Endometrial microvascular endothelial cells (primary cell): ENCODE measurements around the gene CDH13. TPM values are rescaled to one million over a fixed set of nuclear protein-coding genes. Genes with fewer than 3 reads are reported as not detected.

Experiments
- in situ Hi-C: cut with HindIII; loops from 2 replicates; pipeline ENCODE4 v1.10.0; 2017; ENCODE audit warnings: low sequenced_read_pairs, low pct_unique_long_range_greater_than_20kb; ENCODE audit errors: inconsistent ontology term
- total RNA-seq: library from RNA; depleted of rRNA; stranded (reverse); fragments of >200 nt; gene quantifications from one replicate; pipeline ENCODE4 v1.2.3, GENCODE V29; 2015; ENCODE audit errors: inconsistent ontology term

CDH13 gene
- total RNA-seq, 1 donor from 2014 or later: 75.5 TPM

DNA sequence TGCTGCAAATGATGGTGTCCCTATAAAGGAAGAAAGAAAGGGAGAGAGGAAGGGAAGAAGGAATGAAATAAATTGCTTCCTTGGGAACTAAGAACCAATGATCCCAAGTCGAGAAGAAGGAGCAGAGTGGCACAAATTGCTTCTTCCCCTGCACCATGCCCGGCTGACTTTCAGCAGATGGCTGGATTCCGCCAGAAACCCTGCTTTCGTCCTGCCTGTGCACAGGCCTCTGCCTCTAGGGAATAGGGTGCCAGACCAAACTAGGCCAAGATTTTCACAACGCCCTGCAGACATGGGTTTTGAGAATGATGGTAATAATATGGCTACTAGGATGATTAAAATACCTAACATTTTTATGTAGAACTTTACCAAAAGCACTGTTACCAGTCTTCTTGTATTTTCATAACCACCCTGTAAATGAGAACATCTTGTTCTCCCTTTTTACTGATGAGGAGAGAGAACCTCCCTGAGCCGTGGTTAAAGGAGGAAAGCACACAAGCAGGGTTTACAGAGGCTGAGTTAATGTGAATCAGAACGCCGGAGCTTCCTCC, 1058.9 kb downstream of the CDH13 start:
- in situ Hi-C loops: no loop called here

DNA sequence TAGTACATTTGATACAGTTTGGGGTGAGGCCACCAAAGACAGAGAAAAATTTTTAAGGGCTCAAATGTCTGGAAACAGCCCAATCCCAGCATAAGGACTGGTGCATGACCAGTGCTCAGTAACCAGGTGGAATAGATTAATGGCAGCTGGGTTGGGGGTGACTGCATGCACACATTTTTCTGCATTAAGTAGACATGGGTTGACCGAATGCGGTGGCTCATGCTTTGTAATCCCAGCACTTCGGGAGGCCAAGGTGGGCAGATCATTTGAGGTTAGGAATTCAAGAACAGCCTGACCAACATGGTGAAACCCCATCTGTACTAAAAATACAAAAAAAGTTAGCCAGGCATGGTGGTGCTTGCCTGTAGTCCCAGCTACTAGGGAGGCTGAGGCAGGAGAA, 1060.0 kb downstream of the CDH13 start:
- in situ Hi-C loops: no loop called here

- in situ Hi-C loops: no loop called here
Observed at GRCh38 chr16:83689385-83689831, 1062.6 kb downstream of the CDH13 start.

DNA sequence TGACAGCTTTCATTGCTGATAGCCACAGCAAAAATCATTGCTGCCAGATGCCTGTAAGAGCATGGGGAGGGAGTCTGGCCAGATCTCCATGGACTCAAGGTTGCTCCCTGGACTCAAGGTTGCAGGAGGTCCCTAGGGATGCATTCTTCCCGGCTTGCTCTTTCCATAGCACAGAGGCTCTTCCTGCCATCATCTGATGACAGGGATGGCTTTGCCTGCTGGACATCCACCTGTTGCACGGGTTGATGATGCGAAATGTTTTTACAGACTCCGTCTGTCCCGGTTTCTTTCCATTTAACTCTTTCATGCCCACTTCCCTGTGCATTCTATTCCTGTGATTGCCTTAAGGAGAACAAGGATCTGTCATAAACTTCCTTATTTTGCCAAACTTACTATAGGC, 1065.5 kb downstream of the CDH13 start:
- in situ Hi-C loops: no loop called here

DNA sequence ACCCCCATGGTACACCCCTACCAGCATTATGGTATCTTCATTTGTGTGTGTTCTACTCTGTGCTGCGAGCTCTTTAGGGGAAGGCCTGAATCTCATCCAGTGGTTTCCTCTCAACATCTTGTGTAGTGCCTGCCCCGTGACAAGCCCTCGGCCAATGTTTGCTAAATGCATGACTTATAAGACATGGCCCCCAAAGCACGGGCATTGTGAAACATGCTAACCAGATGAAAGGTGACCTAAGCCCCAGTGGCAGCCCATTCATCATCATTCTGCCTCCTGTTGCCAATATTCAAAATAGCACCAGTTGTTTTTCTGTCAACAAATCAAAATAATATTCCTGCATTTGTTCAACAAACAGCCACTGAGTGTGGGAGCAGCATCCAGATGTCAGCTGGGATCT, 1072.2 kb downstream of the CDH13 start:
- in situ Hi-C loops: no loop called here

DNA sequence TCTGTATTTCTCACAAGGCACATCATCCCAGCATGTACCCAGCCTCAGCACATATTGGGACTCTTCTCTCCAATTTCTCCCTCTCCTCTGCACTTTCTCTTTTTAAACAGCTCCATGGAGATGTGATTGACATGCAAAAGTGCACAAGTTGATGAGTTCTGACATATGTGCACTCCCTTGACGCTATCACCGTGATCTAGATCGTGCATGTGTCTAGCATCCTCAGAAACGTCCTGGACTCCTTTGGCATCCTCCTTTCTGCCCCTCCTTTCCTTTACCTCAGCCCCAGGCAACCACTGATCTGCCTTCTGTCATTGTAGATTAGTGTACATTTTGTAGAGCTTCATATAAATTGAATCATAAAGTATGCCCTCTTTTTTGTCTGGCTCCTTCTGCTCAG, 1073.0 kb downstream of the CDH13 start:
- in situ Hi-C loops: no loop called here

DNA sequence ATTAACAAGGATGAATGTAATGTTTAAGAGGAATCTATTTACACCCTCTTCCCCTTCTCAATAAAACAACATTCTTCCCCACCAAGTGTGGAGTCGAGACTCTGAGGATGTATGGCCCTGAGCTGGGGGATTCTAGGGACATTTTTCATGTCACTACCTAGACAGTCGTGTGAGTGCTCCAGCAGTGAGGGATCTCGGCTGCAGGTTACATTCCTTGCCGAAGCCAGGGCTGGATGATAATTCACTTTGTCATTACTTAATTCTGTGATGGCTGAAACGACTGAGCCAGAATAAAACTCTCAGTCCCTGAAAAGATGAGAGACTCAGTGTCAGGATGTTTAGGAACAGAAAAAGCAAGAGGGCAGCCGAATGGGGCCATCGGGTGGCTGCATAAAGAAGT, 1074.1 kb downstream of the CDH13 start:
- in situ Hi-C loops: no loop called here

- in situ Hi-C loops: no loop called here
Observed at GRCh38 chr16:83701494-83701893, 1074.7 kb downstream of the CDH13 start.

GRCh38 chr16:83704656-83705055, 1077.9 kb downstream of the CDH13 start:
- in situ Hi-C loops: no loop called here

- in situ Hi-C loops: no loop called here
Observed at GRCh38 chr16:83705856-83706255, 1079.1 kb downstream of the CDH13 start.

- in situ Hi-C loops: no loop called here
Observed at GRCh38 chr16:83706394-83706793, 1079.6 kb downstream of the CDH13 start.

- in situ Hi-C loops: no loop called here
Observed at GRCh38 chr16:83711069-83711468, 1084.3 kb downstream of the CDH13 start.

DNA sequence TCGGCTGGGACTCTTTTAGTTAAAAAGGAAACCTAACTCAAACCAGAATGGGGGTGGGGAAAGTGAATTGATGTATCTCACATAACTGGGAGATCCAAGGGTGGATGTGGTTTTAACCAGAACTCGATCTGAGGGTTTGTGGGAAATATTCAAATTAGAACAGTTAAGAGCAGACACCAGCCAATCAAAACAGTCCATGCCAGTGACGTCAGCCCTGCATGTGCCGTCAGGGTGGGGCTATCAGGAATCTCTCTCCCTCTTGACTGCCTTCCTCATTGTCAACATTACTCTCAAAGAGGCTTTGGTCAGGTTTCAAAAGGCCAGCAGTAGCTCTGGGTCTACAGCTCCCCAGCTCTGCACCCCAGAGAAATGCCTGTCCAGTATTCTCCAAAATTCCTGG, 1086.8 kb downstream of the CDH13 start:
- in situ Hi-C loops: no loop called here

DNA sequence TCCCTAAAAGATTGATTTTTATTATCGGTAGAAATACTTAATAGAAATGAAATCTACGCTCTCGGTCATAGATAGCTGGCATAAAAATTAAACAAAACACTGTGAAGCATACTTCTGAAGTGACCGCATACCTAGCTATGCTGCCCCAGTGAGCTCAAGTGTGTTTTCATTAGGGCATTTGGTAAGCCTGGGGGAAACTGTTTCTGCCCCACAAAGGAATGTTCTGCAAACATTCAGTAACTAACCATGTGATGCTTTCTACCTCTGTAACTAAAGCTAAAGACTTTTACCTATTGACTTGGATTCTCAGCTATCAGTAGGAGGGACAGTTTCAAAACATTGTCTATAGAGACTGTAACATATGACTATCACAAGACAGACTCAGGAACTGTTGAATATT, 1087.5 kb downstream of the CDH13 start:
- in situ Hi-C loops: no loop called here

GRCh38 chr16:83715217-83715920, 1088.6 kb downstream of the CDH13 start:
- in situ Hi-C loops: no loop called here

DNA sequence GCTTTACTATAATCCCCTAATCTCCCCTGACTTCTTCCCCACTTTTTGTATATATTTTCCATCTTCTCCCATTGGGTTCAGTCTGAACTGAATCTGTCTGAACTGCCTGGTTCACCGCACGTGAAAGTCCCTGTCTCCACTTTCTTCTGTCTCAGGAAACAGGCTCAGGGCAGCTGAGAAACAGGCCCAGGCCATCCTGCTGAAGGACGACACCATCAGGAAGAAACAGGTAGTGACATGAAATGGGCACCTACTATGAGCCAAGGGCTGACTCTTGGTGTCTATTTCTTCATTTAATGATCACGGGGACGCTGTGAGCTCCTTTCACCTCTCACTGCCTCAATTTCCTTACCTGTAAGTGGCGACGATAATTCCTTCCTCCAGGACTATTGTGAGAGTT, 1090.5 kb downstream of the CDH13 start:
- in situ Hi-C loops: no loop called here

GRCh38 chr16:83717814-83718213, 1091.0 kb downstream of the CDH13 start:
- in situ Hi-C loops: no loop called here

DNA sequence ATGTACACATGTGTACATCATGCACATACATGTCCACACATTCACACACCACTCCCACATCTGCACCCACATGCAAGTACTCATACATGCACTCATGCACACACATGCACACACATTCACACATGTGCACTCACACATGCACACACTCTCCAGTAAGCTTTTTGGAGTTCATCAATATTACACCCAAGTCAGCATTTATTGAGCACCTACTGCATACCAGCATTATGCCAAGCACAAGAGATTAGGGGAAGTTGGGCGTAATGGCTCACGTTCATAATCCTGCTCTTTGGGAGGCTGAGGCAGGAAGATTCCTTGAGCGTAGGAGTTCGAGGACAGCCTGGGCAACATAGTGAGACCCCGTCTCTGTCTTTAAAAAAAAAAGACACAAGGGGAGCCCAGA, 1093.4 kb downstream of the CDH13 start:
- in situ Hi-C loops: no loop called here

DNA sequence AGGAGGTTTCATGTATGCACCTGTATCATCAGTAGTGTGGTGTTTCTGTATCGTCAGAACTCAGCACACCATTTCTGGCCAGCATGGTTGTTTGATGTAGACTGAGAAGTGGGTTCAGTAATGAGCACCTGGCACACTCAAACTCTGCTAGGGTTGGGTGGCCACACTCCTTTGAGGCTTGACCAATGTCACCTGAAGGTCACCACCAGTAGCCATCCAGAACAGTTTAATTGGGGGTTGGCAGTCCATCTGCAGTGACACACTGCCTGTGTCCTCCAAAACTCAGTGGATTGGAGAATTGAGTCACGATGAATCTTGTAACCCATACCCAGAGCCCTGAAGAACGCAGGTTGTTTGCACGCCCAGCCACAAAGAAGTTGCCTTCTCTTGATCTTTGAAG, 1094.2 kb downstream of the CDH13 start:
- in situ Hi-C loops: no loop called here

DNA sequence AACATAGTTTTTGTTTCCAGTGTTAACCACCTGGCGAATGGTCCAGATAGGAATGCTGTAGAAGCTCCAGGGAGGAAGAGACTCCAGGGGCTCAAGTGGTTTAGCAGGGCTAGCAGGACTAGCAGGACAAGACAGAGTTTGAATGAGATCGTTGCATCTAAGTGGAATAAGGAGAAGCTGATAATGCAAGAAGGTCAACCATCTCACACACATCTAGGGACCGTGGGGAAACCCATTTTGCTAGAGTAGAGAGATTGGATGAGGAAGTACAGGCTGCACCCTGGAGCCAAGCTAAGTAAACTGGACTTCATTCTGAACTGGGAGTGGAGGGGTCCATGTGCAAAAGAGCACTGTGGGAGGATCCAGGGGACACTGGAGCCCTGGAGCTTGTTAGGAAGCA, 1094.9 kb downstream of the CDH13 start:
- in situ Hi-C loops: no loop called here
